Stimulated activated naive CD4-positive, alpha-beta T cell treated with Interleukin-2 at 50 U/mL for 16 hours (primary cell): ENCODE measurements around the gene S100B.
"Not testable (repeated sequence)": the region's sequence is repeated elsewhere in the genome, so short reads cannot be mapped to it uniquely, and the experiment has no call there.

Experiments used
- DNase-seq: peaks from one replicate; lab custom pipeline; 2025; lab: John Stamatoyannopoulos, UW

The S100B gene

DNA sequence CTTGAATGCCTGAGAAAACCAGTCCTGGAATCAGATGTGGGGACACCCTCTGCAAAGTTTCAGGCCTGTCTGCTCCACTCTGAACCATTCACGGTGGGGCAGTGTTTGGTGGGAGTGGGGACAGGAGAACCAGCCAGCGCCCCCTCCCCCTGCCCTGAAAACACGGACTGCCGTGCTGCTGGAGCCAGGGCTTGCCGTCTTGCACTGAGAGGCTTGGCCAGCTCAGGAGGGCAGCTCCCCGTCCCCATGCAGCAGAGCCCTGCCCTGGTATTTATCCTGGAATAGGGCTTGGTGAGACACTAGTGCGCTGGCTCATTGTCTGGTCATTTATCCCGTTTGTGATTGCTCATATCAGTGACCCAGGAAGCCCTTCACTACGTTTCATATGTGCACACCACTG, 3.9 kb downstream of the S100B start:
- DNase-seq = no peak

DNA sequence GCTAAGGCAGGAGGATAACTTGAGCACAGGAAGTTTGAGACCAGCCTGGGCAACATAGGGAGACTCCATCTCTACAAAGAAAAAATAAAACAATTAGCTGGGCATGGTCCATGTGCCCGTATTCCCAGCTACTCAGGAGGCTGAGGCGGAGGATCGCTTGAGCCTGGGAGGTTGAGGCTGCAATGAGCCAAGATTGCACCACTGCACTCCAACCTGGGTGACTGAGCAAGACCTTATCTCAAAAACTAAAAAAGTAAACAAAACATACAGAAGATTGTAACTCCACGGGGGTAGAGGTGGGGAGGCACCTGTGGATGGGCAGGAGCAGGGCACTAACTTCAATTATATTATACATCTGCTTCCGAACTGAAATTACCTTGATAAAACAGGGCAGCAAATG, 4.6 kb downstream of the S100B start:
- DNase-seq = no peak

DNA sequence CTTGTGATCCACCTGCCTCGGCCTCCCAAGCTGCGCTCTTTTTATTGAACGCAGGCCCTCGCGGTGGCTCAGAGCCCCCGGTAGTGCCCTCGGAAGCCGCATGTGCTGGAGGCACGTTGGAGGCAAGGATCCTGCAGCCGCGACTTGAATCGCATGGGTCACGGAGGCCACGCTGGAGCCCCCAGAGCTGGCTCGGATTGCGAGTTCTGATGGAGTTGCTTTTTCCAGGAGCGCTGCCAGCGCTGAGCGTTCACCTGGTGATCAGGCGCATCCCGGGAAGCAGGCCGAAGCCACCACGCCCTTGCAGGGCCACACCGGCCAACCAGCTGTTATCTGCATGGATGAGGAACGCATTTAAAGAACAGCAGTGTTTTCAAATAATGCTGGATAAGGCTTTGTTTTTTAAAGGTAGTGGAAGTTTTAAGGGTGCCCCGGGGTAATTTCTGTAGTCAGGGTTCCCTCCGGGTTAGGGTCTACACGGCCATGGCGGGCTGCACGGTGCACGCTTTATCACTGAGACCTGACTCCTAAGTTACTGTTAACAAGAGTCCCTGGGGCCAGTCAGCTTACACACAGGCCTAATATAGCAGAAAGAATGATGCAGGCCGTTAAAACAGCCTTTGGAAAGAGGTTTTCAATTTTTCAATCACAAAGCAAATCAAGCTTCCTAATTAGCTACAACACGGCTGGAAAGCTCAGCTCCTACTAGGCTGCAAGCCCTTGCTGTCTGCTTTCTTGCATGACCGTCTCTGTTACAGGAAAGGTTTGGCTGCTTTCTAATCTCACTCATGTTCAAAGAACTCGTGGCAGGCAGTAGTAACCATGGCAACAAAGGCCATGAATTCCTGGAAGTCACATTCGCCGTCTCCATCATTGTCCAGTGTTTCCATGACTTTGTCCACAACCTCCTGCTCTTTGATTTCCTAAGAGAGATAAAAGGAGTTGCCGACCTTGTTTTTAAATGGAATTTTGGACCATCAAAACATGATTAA, 6.0 kb downstream of the S100B start:
- DNase-seq = no peak

DNA sequence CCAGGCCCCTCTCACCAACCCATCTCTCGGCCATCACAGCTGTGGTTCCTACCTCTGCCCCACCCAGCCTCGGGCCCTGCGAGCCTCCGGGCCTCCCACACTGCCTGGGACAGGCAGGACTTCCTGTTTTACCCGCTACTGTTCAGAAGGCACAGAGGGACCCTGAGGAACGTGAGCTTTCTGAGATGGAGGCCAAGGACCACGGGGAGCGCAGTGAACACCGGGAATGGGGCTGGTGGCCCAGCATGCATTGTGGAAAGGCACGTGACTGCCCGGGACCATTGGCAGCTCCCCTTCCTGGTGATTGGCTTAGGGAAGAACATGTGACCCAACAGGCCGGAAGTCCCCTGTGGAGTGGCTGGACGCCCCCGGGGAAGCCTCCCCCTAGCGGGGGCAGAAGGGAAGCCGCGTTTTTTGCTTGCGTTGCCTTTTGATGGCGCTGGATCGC, 7.0 kb downstream of the S100B start:
- DNase-seq = no peak

DNA sequence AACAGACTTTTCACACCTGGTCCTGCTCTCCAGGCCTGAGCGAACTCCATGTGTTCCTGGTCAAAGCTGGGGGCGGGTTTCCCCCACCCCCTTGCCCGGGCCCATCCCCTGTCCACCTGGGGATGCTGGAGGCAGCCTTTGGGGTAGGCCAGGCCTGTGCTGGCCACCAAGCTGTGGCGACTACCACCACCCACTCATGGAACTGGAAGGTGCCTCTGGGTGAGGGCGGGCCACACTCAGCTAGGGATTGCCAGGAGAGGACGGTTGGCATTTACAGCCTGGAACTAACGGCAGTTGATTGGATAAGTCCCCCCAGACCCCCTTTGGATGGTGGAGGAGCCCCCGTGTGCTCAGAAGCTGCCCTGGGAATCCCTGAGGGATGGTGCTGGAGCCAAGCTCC, 7.9 kb downstream of the S100B start:
- DNase-seq = no peak

DNA sequence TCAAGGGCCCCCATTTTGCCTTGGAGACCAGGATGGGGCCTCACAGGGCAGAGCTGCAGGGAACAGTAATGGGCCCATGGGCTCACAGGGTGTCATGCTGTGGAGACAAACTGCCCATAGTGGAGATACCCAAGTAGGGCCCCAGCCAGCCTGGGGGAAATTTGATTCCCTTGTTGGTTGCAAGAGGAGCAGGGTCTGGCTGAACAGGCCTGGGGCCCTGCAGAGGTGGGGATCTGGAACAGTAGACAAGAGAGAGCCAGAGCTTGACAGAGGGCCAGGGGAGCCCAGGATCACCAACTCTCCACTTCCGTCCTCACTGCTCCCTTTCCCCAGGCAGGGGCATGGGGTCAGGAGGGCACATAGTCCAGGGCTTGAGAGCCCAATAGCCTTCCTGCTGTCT, 8.7 kb downstream of the S100B start:
- DNase-seq = no peak

DNA sequence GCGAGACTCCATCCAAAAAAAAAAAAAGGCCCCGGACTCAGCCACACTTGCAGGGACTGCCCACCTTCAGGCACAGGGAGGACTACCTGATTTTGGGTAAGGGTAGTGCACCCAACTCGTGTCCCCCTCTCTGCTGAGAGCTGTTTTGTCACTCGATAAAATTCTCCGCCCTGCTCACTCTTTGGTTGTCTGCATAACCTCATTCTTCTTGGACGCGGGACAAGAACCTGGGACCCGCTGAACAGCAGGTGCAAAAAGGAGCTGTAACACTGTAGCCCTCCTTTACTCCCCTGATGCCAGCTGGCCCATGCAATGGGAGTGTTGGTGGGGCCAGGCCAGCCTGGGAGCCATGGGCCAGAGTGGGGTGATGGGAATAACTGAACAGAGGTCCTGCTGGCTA, 10.6 kb downstream of the S100B start:
- DNase-seq = no peak

DNA sequence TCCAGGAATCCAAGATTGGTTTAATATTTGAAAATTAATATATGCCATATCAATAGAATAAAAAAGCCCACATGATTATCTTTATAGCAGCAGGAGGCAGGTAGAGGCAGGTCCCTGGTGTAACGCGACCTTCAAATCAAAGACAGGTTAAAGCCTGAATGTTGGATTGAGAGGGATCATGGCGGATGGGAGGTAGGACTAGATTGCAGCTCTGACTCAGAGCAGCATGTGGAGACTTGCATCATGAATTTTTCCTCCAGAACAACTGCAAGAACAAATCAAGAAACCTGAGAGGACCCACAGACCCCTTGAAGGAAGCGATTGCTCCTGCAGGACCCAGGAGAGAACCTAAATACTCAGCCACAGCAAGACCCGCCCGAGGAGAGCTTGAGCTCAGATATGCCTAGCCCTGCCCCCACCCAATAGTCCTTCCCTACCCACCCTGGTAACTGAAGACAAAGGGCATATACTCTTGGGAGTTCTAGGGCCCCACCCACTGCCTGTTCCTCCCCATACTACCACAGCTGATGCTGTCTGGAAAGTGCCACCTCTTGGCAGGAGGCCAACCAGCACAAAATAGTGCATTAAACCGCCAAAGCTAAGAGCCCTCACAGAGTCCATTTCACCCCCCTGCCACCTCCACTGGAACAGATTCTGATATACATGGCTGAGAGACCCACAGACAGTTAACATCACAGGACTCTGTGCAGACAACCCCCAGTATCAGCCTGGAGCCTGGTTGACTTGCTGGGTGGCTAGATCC, 19.5 kb downstream of the S100B start:
- DNase-seq = no peak

DNA sequence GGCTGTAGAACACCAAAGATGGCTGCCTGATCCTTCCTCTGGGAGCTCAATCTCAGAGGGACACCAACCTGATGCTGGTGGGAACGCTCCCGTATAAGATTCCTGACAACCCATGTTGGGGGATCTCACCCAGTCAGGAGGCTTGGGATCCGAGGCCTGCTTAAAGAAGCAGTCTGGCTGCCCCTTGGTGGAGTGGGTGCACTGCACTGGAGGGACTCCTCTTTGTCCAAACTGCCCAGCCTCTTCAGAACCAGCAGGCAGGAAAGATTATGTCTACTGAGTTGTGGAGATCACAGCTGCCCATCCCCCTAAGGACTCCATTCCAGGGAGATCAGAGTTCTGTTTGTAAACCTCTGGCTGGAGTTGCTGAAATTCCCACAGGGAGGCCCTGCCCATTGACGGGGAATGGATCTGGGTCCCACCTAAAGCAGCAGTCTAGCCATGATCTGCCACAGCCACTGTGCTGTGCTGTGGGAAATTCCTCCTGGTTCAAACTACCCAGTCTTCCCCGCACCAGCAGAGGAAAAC, 23.0 kb downstream of the S100B start:
- no peak for DNase-seq

DNA sequence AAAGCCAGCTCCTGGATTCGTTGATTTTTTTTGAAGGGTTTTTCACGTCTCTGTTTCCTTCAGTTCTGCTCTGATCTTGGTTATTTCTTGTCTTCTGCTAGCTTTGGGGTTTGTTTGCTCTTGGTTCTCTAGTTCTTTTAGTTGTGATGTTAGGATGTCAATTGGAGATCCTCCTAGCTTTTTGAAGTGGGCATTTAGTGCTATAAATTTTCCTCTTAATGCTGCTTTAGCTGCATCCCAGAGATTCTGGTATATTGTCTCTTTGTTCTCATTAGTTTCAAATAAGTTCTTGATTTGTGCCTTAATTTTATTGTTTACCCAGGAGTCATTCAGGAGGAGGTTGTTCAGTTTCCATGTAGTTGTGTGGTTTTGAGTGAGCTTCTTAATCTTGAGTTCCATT, 25.5 kb downstream of the S100B start:
- not testable (repeated sequence) for DNase-seq

DNA sequence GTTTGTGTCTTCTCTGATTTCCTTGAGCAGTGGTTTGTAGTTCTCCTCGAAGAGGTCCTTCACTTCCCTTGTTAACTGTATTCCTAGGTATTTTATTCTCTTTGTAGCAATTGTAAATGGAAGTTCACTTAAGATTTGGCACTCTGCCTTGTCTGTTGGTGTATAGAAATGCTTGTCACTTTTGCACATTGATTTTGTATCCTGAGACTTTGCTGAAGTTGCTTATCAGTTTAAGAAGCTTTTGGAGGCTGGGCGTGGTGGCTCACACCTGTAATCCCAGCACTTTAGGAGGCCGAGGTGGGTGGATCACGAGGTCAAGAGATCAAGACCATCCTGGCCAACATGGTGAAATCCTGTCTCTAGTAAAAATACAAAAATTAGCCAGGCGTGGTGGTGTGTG, 27.1 kb downstream of the S100B start:
- not testable (repeated sequence) for DNase-seq

DNA sequence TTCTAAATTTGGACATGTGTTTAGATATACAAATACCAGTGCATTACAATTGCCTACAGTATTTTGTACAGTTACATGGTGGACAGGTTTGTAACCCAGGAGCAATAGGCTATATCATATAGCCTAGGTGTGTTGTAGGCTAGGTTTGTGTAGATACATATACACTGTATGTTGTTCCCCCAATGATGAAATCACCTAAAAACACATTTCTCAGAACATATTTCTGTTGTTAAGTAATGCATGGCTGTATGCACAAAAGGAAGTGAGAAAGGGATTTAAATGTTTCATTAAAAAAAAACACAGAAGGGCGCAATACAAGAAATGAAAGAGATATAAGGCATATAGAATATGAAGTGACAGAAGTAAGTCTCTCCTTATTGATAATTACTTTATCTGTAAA, 32.0 kb downstream of the S100B start:
- no peak for DNase-seq

DNA sequence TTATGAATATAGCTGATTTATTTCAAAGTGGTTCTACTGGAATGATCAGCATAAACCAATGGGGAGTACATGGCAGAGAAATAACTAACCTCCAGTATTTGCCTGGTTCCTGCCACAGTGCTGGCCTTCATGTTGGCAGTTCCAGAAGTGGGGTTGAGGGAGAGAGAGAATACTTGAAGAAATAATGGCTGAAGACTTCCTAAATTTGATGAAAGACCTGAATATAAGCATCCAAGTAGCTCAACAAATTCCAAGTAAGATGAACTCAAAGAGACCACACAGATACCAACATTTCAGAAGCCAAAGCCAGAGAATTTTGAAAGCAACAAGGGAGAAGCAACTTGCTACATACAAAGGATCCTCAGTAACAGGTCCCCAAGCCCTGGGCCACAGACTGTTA, 34.3 kb downstream of the S100B start:
- DNase-seq = no peak

DNA sequence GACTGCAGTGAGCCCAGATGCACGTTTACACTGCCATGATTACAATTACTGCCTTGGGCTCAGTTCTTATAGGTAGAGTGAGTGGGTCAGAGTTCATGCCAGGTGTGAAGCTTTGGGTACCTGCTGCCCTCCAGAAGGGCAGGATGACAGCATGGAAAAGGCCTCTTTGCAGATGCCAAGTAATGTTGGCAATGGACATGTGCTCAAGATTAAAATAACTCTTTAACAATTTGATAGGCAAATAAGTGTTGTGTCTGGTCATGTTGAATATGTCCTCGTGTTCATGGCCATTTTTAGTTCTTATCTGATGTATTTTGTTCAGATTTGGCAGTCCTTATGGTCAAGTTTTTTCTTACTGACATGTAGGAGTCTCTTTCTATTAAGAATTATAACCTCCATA, 34.8 kb downstream of the S100B start:
- DNase-seq = no peak

DNA sequence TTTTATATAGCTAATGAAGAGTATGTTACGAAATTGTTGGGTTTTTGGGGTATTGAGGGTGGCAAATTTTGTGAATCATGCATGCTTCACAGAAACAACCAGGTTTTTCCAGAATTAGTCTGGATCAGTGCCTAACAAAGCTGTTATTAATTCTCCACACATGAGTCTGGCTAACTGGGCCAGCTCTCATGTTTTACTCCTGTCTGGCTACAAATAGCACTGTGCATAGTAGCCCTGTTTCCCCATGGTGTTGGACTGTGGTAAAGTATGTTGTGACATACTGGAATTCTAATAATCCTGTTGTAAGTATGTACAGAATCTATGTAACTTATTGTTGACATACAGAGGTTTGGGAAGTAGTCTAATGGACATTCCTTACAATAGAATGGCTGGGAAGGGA, 35.8 kb downstream of the S100B start:
- no peak for DNase-seq

DNA sequence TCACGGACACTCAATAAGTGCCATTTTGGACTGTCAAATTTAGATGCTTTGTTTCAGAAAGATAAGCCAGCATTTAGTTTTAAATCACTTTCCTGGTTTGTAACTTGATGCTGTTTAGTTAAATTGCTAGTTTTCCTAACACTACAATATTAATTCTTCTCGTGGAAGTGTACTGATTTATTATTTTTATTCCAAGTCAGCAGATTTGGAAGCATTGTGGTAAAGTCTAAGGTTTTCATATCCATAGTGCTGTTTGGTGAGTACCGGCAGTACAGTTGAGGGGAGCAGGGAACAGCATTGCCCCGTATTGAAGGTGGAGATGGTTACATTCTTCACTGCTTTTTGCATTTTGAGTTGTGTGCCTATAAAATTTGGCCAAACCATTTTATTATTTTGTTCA, 36.3 kb downstream of the S100B start:
- no peak for DNase-seq

DNA sequence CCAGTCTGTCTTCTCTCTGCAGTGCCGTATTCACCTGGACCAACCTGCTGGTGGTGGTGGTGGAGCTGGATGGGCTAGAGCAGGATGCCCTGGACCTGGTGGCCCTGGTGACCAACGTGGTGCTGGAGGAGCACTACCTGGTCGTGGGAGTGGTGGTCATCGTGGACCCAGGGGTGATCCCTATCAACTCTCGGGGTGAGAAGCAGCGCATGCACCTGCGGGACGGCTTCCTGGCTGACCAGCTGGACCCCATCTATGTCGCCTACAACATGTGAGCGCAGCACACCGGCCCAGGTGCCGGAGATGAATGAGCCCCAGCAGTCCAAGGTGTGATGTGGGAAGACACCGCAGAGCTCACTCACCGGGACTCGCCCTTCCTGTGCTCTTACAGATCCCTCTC, 37.5 kb downstream of the S100B start:
- DNase-seq = no peak

DNA sequence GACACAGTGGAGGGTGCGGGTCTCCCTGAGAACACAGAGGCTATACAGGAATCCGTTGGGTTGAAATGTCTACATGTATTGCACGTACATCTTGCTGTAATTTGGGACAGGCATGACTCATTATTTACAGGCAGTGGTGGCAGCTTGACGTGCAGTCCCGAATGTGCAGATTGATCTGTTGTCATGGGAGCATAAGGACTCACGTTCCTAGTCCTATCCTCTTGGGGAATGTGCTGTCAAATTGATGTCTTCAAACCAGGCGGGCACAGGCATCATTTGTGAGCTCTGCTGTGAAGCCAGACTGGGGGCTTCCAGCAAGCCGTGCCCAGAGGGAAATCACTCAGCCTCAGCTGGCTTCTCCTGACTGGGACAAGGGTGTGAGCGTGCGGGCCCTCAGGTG, 40.5 kb downstream of the S100B start:
- no peak for DNase-seq

DNA sequence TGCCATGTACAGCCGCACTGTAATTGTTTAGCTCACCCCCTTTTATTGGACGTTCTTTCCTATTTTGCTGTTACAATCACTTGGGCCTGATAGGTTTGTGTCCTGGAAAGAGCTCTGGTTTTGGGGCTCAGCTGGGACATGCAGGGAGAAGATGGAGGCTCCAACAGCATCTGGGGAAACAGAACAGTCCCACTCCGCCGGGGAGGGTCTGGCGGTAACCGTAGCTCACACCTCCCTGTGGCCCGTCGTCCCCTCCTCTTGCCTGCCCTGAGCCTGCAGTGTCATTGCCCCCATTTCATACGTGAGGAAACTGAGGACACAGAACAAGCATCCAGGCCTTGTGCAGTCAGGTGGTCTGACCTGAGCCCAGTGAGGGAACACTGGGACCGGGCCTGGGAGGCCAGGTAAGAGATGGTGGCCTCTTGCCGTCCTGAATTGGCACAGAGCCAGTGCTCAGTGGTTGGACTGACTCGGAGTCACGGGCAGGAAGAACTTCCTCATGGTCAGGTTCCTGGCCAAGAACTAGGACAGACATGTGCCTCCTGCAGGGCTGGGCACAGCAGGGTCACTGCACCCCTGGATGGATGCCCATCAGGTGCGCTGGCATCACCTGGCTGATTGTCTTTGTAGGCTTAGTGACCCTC, 41.8 kb downstream of the S100B start:
- DNase-seq = no peak

DNA sequence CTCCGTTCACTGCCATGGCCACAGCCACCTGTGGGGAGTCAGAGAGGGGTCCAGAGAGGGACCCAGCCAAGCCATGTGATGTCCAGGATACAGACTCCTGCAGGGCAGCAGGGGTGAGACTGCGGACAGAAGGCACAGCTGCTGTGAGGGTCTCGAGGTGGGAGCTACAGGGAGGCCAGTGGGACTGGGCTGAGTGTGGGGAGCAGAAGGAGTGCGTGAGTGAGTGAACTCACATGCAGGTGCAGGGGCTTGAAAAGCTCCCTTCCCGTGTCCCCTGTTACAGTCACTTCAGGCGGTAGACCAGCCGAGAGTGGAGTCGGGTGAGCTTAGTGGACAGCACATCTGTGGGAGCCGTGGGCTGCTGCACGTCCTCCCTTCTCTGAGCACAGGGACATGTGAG, 42.4 kb downstream of the S100B start:
- DNase-seq = no peak

DNA sequence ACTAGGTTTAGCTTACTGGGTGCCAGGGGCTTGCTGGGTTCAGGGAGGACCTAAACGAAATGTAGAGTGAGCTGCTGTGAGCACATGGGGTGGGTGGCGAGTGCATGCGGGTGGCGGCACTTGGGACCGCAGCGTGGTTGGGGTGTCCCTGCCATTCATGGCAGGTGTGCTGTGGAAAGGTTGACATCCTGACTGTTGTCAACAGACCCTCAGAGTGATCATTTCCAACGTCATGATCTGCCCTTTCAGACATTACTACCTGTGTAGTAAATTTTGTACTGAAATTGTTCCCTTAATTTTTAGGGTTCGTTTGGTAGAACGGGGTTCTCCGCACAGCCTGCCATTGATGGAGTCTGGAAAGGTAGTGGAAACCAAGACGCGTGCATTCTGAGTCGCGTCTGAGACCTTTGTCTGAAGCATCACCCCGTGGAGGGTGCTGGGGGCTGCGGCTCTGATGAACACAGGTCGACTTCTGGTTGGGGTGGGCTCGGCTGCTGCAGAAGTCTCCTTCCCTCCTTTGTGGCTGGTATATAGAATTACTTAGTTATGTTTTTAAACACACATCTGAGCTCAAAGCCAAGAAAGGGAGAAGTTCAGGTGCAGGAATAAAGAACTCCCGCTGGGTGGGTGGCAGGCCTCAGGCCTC, 43.3 kb downstream of the S100B start:
- no peak for DNase-seq
